HG03460 (cell line): Measurements from ENCODE around the gene GRID2.
"Not testable (repeated sequence)": the region's sequence is repeated elsewhere in the genome, so short reads cannot be mapped to it uniquely, and the experiment has no call there.

Experiments
- ATAC-seq: cut with Tn5 transposase; IDR thresholded peaks from one replicate; pipeline ENCODE4 v1.9.1; 2021; ENCODE audit not compliant: unreplicated experiment

Gene GRID2

GRCh38 chr4:92303621-92304027 is at the start of gene GRID2:
GRID2 (plus strand) TSS chr4:92303966.
- ATAC-seq, result no peak

- ATAC-seq, result no peak
Measured at GRCh38 chr4:92253986-92254671, 49.6 kb upstream of the GRID2 start.

GRCh38 chr4:92254767-92255442 is 48.9 kb upstream of the GRID2 start:
- ATAC-seq, result no peak

GRCh38 chr4:92255920-92256244 is 47.9 kb upstream of the GRID2 start:
- ATAC-seq, result no peak

- ATAC-seq, result no peak
Measured at GRCh38 chr4:92257931-92258857, 45.6 kb upstream of the GRID2 start.

DNA sequence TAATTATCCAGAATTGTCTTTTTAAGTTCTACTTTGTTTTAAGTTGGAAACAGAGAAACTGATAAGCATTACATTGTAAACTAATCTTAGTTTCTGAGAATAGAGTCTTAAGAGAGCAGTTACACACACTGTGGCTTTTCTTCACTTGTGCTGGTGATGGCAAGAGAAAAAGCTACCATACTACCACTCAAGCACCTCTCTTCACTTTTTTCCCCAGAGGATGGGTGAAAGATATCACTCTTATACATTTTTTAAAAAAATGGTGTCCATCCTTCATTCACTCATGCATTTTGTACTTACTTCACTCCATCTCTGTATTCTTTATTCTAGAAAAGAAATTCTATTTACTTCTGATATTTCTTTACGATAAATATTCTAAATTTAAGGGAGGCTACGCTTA is 42.5 kb upstream of the GRID2 start:
- no peak for ATAC-seq

DNA sequence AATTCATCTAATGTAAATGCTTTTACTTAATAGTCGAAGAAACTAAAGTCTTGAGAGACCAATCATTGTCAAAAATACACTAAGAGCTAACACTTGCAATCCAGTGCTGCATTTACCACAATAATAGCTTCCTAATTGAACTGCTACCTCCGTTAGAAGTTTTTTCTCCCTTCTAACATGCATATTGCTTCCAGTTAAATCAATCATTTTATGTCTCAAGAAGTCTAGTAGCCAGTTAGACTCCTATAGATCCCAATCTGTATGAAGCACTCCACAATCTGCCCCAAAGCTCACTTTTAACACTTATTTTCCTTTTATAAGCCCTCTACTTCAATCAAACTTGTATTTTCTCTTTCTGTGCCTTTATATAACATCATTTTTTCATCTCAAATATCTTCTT is 41.4 kb upstream of the GRID2 start:
- ATAC-seq, result no peak

GRCh38 chr4:92263010-92263409 is 40.8 kb upstream of the GRID2 start:
- ATAC-seq, result no peak

DNA sequence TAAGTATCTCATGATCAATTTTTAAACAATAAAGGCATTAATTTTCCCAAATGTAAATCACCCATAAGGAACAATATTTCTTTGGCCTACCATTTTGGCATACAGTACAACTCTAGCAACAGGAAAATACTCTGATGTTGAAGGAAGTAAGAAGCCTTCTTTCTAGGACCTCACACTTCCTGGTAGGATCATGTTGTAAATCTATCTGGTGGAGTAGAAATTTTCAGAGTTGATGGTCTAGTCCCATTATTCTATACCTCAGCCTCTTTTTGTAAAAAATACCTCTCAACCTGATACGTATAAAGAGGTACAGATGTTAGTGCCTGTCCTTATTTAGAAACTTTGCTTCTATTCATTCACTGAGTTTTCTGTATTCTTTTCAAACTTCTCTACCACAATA is 40.2 kb upstream of the GRID2 start:
- no peak for ATAC-seq

DNA sequence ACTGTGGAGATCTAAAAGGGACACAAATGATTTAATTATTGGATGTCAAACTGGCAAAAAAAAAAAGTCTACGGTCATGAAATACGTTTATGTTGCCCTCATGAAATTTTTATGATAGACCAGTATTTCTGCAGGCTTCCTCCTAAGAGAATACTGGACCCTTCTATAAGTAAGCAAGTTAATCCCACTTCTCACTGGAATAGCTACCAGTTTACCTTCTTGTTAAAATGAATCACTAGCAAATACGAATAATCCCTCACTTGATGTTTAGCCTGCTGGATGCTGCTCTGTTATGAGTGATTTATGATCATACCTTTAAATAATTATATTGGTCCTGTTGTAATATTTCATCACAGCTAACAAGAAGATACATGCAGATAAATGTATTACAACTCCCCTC is 39.6 kb upstream of the GRID2 start:
- no peak for ATAC-seq

- ATAC-seq, result no peak
Measured at GRCh38 chr4:92265021-92265420, 38.7 kb upstream of the GRID2 start.

DNA sequence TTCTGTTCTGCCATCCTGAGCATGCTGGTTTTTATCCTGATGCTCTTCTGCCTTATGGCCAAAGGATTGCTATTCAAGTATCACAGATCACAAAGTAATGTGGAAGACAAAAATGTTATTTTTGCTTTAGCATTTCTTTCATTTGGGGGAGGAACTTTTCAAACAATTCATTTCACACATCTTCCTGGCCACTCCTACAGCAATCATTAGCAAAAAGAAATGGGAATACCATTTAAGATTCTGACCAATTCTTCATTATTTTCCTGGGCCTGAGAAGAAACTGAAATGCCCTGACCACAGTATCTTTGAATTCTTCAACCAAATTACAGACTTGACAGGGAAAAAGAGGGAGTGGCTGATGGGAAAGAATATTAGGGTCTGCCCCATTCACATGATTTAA is 38.0 kb upstream of the GRID2 start:
- no peak for ATAC-seq

DNA sequence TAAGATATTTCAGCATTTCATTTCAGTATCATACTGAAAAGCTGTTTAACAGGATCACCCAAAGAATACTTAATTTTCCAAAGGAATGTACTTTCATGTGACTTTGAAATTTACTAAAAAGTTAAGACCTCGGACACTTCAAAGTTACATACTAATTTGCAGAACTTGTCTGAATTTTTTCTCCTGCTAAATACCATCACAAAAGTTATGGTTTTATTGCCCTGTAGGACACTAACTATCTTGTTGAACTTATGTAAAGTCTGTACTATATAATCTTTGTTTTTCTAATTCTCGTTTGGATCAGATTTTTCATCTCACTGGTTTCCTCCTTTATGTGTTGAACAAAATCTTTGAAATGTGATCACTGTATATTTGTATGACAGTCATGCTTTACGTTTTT is 37.2 kb upstream of the GRID2 start:
- ATAC-seq, result no peak

DNA sequence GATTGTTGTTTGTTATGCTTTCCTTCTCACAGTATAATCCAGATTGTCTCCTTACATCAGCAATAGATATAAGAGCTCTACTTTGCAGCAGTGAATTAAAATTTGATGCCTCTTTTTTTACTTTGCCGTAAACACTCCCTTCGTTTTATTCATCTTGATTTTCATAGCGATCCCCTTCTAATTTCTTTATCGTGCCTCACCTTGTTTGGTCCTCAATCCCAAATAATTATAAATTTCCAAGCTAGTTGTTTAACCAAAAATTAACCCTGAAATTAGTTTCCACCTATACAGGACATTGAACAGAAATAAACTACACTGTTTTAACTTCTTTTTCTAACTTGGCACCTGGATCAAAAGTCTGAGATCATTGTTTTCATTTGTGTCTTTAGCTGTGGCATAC is 35.1 kb upstream of the GRID2 start:
- no peak for ATAC-seq

DNA sequence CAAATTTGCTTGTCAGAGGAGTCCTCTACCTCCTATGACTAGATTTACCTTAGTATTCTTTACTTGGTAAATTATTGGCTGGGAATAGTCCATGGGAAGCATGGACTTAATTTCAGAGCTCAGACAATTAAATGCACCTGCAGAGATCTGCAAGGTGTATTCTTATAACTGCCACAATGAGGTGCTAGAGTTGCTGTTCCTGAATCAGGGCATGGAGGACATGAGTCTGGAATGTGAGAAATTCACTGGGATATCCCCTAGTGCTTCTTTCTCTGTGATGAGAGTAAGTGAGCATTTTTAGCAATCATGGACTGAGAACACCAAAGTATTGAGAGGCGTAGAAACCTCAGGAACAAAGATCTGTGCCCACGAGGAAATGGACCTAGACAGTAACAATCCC is 32.9 kb upstream of the GRID2 start:
- ATAC-seq, result no peak

- not testable (repeated sequence) for ATAC-seq
Measured at GRCh38 chr4:92271551-92271950, 32.2 kb upstream of the GRID2 start.

DNA sequence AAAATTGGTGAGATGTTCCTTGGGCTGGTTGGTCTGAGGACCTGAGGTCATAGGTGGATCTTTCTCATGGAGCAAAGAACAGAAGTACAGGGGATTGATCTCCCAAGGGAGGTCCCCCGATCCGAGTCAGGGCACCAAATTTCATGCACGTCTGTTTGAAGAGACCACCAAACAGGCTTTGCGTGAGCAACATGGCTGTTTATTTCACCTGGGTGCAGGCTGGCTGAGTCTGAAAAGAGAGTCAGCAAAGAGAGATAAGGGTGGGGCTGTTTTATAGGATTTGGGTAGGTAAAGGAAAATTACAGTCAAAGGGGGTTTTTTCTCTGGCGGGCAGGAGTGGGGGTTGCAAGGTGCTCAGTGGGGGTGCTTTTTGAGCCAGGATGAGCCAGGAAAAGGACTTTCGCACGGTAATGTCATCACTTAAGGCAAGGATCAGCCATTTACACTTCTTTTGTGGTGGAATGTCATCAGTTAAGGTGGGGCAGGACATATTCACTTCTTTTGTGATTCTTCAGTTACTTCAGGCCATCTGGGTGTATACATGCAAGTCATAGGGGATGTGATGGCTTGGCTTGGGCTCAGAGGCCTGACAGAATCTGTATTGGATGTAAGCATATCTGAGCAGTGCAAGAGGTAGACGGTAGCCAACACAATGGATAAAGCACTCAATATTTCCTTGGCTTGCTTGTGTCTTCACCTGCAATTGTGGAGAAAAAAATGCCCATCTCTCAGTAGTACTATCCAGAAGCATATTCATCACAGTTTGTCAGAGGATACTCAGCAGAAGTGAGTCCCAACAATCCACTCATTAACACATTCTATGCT is 26.5 kb upstream of the GRID2 start:
- not testable (repeated sequence) for ATAC-seq

DNA sequence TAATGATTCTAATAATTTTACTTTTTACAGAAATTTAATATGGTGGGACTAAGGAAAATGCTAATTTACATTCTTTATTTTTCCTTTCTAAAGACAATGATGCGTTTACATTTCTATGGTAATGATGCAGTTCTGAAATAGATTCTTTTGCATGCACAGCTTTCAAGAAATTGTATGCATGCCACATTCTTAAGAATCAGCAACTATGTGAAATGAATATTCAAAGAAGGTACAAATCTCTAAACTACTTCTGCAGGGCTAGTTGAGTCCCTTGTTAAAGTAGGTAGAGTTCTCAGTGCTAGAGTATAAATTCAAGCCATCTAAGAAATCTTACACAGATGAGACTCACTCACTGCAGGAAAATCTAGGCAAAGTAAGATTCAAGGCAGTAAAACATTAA is 24.5 kb upstream of the GRID2 start:
- ATAC-seq, result no peak

- ATAC-seq, result no peak
Measured at GRCh38 chr4:92299152-92299551, 4.6 kb upstream of the GRID2 start.

- ATAC-seq, result no peak
Measured at GRCh38 chr4:92304121-92304520, 355 bp downstream of the GRID2 start.

GRCh38 chr4:92304606-92305005 is 840 bp downstream of the GRID2 start:
- ATAC-seq, result no peak
